Stomach (tissue), 9 donors: ENCODE data around the gene IRF4. TPM values are rescaled to one million over a fixed set of nuclear protein-coding genes. Genes with fewer than 3 reads are reported as not detected.

ENCODE experiments used
- DNase-seq, 2 donors: peaks; one replicate each; pipeline versions ENCODE4 v3.0.0 to v3.0.0-alpha.2; 2013 to 2019
- H3K27ac ChIP-seq, 5 donors: fragments of 200-600 bp in 4 of 5; sonication (generic) in 4 of 5; one replicate each; pipeline ENCODE4 v1.5.1; 2013 to 2019; ENCODE audit warnings: mild to moderate bottlenecking in 1 of 5, moderate library complexity in 1 of 5
- H3K27me3 ChIP-seq, 3 donors: fragments of 200-600 bp; sonication (generic); one replicate each; pipeline ENCODE4 v1.5.1; 2017 to 2019; ENCODE audit warnings: mixed run types in 1 of 3
- H3K36me3 ChIP-seq, 4 donors: fragments of 200-600 bp; sonication (generic); 1 replicate in 3 of 4; 2 replicates in 1 of 4; pipeline ENCODE4 v1.5.1; 2016 to 2019
- H3K4me1 ChIP-seq, 4 donors: fragments of 200-600 bp; sonication (generic); one replicate each; pipeline ENCODE4 v1.5.1; 2016 to 2019
- H3K4me3 ChIP-seq, 4 donors: fragments of 200-600 bp; sonication (generic) in 3 of 4; one replicate each; pipeline ENCODE4 v1.5.1; 2016 to 2019; ENCODE audit warnings: mild to moderate bottlenecking in 1 of 4
- H3K9me3 ChIP-seq, 4 donors: fragments of 200-600 bp; sonication (generic); one replicate each; pipeline ENCODE4 v1.5.1; 2016 to 2019
- CTCF ChIP-seq, 7 experiments: fragments of 450-650 bp in 4 of 7; fragments of 200-600 bp in 3 of 7; sonication (generic) in 3 of 7; IDR thresholded peaks; one replicate each; pipeline ENCODE4 v1.5.1; 2016 to 2019; ENCODE audit warnings: antibody characterized with exemption in 7 of 7, control low read depth in 2 of 7, mild to moderate bottlenecking in 1 of 7
- EP300 ChIP-seq: sonication (generic); formaldehyde crosslinking; IDR thresholded peaks from one replicate; pipeline ENCODE4 v1.6.1; 2017; ENCODE audit warnings: antibody characterized with exemption
- POLR2A ChIP-seq, 4 donors: fragments of 450-650 bp; IDR thresholded peaks; one replicate each; pipeline ENCODE4 v1.6.1; 2016; ENCODE audit warnings: antibody characterized with exemption in 4 of 4, control low read depth in 2 of 4, mild to moderate bottlenecking in 1 of 4, moderate library complexity in 1 of 4
- POLR2AphosphoS5 ChIP-seq, 3 donors: sonication (generic); formaldehyde crosslinking; IDR thresholded peaks; one replicate each; pipeline ENCODE4 v1.6.1; 2016; ENCODE audit warnings: antibody characterized with exemption in 3 of 3
- WGBS, 5 donors: extraction: QIAGEN DNeasy Blood & Tissue Kit in 3 of 5; methylation state at CpG; one replicate each; pipeline versions ENCODE4 v1.1.5 to v1.1.7; 2013 to 2018; 5-methylcytosine and 5-hydroxymethylcytosine counted together
- intact Hi-C: fragments of 100-400 bp; cut with DNase I; formaldehyde crosslinking; loops from one replicate; pipeline ENCODE4 v1.15.1; 2023; ENCODE audit warnings: low total_unique reads
- polyA plus RNA-seq, 3 donors: library from polyadenylated mRNA; stranded (reverse); fragments of 200-250 nt; gene quantifications; one replicate each; pipeline ENCODE4 v1.2.3, GENCODE V29; 2013
- total RNA-seq, 5 donors: library from RNA; depleted of rRNA; stranded (reverse); fragments of >200 nt; gene quantifications; one replicate each; pipeline versions ENCODE4 v1.1.0 to v1.2.3, GENCODE V29; 2014 to 2016
- donor health status: healthy with polysubstance abuse.
- donor health status: Bipolar disorder and iron deficiency.
- donor health status: healthy.

The IRF4 gene
- total and polyA plus RNA-seq, 8 donors = 0.48 to 7.0 (median 2.6) TPM; not detected in 1

GRCh38 chr6:383856-384255, 7.7 kb upstream of the IRF4 start:
- H3K27me3 ChIP-seq = peaks cover 0 to 80% (median 10%) of the 10 kb centered on the region in 3 donors
- H3K36me3 ChIP-seq = no peaks in the 10 kb centered on the region
- H3K9me3 ChIP-seq = peaks cover 0 to 4% (median 0%) of the 10 kb centered on the region in 4 donors
- WGBS, 5 donors = 66 to 81% (median 79%) methylated on average over 3 of the region's 3 CpGs
- H3K4me3 ChIP-seq = no peak overlapping the region
- H3K27ac ChIP-seq = no peak overlapping the region
- intact Hi-C loops = no loop called here
- DNase-seq = no peak
- H3K4me1 ChIP-seq = no peaks in the 10 kb centered on the region
- TF ChIP-seq CTCF (IDR thresholded peaks at IDR 0.05) (no peak), POLR2AphosphoS5 (IDR thresholded peaks at IDR 0.05) (no peak), POLR2A (IDR thresholded peaks at IDR 0.05) (no peak), EP300 (no peak)

GRCh38 chr6:384898-385297, 6.7 kb upstream of the IRF4 start:
- WGBS, 5 donors = 73 to 95% (median 87%) methylated on average over 5 to 6 of the region's 6 CpGs
- Histone ChIP-seq H3K27ac (no peak overlapping the region), H3K9me3 (peaks cover 0 to 4% (median 0%) of the 10 kb centered on the region in 4 donors), H3K36me3 (no peaks in the 10 kb centered on the region), H3K27me3 (peaks cover 0 to 80% (median 12%) of the 10 kb centered on the region in 3 donors), H3K4me1 (no peaks in the 10 kb centered on the region), H3K4me3 (no peak overlapping the region)
- DNase-seq = no peak
- intact Hi-C loops = no loop called here
- no peak for TF ChIP-seq CTCF (IDR thresholded peaks at IDR 0.05)
- no peak for TF ChIP-seq POLR2A (IDR thresholded peaks at IDR 0.05)
- TF ChIP-seq POLR2AphosphoS5 (IDR thresholded peaks at IDR 0.05) = no peak
- TF ChIP-seq EP300 = no peak

GRCh38 chr6:385614-386013, 5.9 kb upstream of the IRF4 start:
- Histone ChIP-seq H3K27ac (no peak overlapping the region), H3K27me3 (peaks cover 0 to 80% (median 19%) of the 10 kb centered on the region in 3 donors), H3K4me3 (no peak overlapping the region), H3K4me1 (peaks cover 0 to 3% (median under 1%) of the 10 kb centered on the region in 4 donors), H3K36me3 (no peaks in the 10 kb centered on the region), H3K9me3 (peaks cover 0 to 4% (median 0%) of the 10 kb centered on the region in 4 donors)
- no peak for DNase-seq
- intact Hi-C loops = no loop called here
- no peak for TF ChIP-seq EP300
- TF ChIP-seq POLR2A (IDR thresholded peaks at IDR 0.05) = no peak
- WGBS, 5 donors = 84 to 90% (median 89%) methylated on average over 10 of the region's 10 CpGs

GRCh38 chr6:386688-387266, 4.8 kb upstream of the IRF4 start:
- 82 to 88% (median 84%) methylated on average over 18 of the region's 18 CpGs for WGBS, 5 donors
- Histone ChIP-seq H3K27ac (no peak overlapping the region), H3K27me3 (peaks cover 7 to 85% (median 31%) of the 10 kb centered on the region in 3 donors), H3K4me1 (peaks cover 9 to 15% (median 12%) of the 10 kb centered on the region in 4 donors), H3K9me3 (peaks cover 0 to 4% (median 0%) of the 10 kb centered on the region in 4 donors), H3K4me3 (no peak overlapping the region), H3K36me3 (no peaks in the 10 kb centered on the region)
- intact Hi-C loops = no loop called here
- TF ChIP-seq POLR2AphosphoS5 (IDR thresholded peaks at IDR 0.05) = no peak
- DNase-seq = no peak

GRCh38 chr6:387293-387741, 4.2 kb upstream of the IRF4 start:
- Histone ChIP-seq H3K9me3 (no peaks in the 10 kb centered on the region), H3K4me3 (no peak overlapping the region), H3K27me3 (peaks cover 12 to 85% (median 36%) of the 10 kb centered on the region in 3 donors), H3K4me1 (peaks cover 14 to 20% (median 17%) of the 10 kb centered on the region in 4 donors), H3K36me3 (no peaks in the 10 kb centered on the region), H3K27ac (no peak overlapping the region)
- TF ChIP-seq EP300 (no peak), CTCF (IDR thresholded peaks at IDR 0.05) (no peak), POLR2AphosphoS5 (IDR thresholded peaks at IDR 0.05) (no peak), POLR2A (IDR thresholded peaks at IDR 0.05) (no peak)
- intact Hi-C loops = no loop called here
- DNase-seq = no peak
- 63 to 69% (median 64%) methylated on average over 11 of the region's 11 CpGs for WGBS, 5 donors
